GM19328 (cell line): Measurements from ENCODE around the gene KIAA1755.

Experiments used
- ATAC-seq: cut with Tn5 transposase; IDR thresholded peaks from one replicate; pipeline ENCODE4 v1.9.1; 2021; ENCODE audit warnings: mild to moderate bottlenecking, moderate library complexity; ENCODE audit not compliant: unreplicated experiment

Gene KIAA1755

DNA sequence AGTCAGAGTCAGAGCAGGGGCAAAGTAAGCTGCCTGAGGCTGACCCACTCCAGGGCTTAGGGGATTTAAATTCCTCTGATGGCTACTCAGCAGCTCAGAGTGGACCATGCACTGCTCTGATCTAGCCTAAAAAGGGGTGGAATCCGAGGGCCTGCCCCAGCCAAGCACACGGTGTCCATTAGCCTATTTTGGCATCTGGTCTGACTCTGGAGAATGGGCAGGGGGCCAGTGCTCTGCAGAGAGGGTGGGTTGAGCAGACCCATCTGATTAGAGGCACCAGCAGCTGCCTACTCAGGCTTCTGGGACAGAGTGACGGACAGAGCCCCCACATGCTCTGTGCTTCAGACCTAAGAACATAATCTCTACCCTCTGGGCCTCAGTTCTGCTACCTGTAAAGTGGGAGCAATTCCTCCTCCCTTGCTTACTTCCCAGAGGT lies 69.6 kb downstream of the KIAA1755 start:
- ATAC-seq = no peak

DNA sequence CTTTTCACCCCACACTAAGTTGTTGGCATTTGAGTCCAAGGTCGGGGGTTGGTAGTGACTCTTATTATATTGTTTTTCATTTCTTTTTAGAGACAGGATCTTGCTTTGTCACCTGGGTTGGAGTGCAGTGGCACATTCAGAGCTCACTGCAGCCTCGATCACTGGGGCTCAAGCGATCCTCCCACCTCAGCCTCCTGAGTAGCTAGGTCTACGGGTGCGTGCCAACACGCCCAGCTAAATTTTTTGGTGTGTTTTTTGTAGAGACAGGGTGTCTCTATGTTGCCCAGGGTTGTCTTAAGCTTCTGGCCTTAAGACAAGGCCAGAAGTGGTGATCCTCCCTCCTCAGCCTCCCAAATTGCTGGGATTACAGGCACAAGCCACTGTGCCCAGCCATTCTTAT lies 70.4 kb downstream of the KIAA1755 start:
- ATAC-seq = no peak

DNA sequence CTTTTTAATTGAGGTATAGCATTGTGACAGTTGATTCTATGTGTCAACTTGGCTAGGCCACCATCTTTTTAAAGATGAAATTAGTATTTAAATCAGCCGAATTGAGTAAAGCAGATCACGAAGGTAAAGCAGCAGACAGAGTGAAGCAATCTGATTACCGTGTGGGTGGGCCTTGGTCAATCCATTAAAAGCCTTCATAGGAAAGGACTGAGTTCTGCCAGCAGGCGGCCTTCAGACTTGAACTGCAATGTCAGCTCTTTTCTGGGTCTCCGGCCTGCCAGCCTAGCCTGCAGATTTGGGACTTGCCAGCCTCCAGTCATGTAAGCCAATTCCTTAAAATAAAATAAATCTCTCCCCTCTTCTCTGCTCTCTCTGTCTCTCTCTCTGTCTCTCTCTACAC lies 73.0 kb downstream of the KIAA1755 start:
- no peak for ATAC-seq

DNA sequence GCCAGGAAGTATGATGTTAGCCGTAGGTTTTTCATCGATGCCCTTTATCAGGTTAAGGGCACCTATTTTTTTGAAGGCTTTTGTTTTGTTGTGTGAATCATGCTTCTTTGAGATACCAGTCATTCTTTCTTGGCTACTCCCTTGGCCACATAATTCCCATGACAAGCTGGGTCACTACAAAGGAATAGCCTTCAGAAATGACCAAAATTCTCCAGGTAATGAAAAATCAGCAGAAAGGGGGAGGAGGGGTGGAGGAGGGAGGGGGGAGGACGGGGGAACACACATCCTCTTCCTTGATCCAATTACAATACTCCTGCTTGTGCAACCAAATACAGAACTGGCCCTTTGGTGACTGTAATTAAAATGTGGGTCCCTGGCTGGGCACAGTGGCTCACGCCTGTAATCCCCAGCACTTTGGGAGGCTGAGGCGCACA lies 73.7 kb downstream of the KIAA1755 start:
- ATAC-seq = no peak

DNA sequence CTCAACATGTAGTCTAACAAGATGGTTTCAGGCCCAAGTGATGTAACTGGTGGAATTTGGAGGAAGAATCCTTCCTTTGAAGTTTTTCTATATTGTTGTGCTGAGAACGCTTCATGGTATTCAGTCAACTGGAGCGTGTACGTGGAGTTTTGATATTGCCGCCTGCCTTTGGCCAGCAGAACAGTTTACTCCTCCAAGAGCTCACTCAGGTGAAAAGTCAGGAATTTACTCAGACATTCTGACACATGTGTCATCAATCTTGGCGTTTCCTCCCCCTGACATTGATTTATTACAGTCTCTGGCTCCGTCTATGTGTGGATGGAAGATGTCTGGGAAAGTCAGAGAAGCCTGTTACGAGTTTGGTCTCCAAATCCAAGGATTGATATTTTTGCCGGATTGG lies 76.4 kb downstream of the KIAA1755 start:
- ATAC-seq = no peak

DNA sequence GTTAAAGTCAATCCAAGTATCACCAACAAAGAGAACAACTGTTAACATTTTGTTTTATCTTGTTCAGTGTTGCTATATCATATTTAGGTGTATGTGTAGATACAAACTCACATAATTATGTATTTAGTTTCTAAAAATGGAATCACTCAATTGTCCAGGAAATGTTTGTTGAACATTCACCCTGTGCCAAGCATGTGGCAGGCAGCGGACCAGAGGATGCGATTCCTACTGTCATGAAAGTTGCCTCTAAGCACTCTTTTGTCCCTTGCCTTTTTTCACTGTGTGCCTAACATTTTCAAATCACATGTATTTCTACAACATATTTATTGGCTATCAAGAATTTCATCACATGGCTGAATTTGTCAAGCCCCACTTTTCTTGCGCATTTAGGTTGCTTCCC lies 78.6 kb downstream of the KIAA1755 start:
- no peak for ATAC-seq

DNA sequence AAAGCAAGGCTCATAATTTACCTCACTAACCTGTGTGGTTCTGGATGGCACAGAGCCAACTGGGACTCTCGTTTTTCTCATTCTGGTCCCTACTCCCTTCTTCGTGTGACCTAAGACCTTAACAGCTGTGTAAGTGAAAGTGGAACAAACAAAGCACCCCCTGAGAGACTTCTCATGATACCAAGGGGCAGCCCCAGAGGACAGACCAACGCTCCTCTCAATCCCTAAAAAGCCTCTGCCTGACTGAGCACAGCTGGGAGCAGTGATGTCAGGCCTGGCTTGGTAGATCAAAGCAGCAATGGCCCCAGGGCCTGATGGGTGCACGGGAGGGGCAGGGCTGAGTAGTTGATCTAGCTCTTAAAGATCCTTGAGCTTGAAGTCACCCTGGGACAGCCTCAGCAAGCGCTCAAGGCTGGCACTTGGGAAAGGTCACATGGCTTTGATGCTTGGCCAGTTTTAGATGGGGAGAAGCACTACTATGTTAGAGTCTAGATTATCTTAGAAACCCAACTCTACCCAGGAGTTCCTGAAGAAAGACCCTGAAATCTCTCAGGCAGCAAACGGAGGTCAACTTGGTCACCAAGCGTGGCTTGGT lies 79.2 kb downstream of the KIAA1755 start:
- no peak for ATAC-seq

DNA sequence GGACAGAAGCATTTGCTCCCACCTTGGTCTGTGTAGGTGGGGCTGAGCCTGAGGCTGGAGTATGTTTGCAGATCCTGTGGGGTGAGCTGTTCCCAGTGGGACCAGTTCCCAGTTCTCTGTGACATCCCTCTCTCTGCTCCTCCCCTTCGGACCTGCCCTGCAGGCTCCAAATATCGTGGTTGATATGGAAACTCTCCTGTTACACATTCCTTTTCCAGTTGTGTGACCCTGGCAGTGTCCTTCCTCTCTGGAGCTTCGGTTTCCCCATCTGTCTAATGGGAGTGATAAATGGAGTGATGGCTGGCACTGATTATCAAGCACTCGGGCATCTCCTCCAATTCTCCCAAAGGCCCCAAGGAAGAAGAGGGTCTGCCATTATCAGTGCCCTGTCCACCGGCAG lies 79.8 kb downstream of the KIAA1755 start:
- ATAC-seq = no peak

DNA sequence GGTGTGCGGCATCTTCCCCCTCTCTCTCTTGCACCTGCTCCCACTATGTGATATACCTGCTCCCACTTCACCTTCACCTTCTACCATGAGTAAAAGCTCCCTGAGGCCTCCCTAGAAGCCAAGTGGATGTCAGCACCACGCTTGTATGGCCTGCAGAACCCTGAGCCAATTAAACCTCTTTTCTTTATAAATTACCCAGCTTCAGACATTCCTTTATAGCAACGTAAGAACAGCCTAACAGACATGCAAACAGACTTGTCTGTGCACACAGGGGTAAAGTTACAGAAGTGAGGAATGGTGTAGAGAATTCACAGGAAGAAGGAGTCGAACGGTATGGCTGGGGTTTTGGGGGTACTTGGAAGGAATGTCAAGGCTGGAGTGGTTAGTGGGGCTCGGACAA lies 80.7 kb downstream of the KIAA1755 start:
- no peak for ATAC-seq

DNA sequence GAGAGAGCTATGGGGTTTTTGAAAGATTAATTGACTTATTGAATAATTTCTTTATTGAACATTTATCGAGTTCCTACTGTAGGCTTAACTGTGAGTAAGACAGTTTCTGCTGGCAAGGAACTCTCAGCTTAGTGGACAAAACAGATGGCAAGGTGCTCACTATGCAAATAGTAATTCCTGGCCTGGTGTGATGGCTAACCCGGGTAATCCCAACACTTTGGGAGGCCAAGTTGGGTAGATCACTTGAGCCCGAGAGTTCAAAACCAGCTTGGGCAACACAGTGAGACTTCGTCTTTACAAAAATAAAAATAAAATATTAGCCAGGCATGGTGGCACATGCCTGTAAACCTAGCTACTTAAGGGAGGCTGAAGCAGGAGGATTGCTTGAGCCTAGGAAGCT lies 82.0 kb downstream of the KIAA1755 start:
- no peak for ATAC-seq

DNA sequence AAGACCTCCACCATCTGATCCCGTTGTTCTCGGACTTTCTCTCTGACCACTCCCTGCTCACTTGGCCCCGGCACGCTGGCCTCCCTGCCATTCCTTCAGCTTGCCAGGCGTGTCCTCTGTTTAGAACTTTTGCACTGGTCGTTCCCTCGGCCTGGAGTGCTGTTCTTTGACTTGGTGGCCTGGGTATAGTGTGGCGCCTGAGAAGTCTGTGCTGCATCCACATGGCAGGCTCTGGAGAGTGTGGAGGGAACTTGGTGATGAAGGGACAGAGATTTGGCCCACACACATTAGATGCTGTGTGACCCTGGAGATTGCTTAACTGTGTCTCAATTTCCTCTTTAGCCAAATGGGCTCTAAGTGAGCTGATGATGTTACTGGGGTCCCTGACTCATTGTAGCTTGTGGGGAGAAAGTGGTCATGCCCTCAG lies 82.5 kb downstream of the KIAA1755 start:
- no peak for ATAC-seq

DNA sequence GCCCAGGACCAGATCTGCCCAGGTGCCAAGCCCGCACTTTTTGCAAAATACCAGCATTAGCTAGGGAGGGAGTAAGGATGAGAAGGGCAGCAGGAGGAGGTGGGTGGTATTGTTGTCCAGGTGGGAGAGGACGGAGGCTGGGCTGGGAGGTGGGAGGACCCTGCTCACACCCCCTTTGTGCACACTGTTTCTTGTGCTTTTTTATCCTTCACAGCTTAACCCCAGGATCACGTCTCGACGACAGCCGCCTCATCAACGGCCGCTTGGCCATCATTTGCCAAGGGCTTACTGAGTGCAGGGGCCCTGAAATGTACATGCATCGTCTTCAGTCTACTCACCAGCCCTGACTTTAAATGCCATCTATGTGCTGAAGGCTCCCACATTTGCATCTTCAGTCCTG lies 83.3 kb downstream of the KIAA1755 start:
- no peak for ATAC-seq

DNA sequence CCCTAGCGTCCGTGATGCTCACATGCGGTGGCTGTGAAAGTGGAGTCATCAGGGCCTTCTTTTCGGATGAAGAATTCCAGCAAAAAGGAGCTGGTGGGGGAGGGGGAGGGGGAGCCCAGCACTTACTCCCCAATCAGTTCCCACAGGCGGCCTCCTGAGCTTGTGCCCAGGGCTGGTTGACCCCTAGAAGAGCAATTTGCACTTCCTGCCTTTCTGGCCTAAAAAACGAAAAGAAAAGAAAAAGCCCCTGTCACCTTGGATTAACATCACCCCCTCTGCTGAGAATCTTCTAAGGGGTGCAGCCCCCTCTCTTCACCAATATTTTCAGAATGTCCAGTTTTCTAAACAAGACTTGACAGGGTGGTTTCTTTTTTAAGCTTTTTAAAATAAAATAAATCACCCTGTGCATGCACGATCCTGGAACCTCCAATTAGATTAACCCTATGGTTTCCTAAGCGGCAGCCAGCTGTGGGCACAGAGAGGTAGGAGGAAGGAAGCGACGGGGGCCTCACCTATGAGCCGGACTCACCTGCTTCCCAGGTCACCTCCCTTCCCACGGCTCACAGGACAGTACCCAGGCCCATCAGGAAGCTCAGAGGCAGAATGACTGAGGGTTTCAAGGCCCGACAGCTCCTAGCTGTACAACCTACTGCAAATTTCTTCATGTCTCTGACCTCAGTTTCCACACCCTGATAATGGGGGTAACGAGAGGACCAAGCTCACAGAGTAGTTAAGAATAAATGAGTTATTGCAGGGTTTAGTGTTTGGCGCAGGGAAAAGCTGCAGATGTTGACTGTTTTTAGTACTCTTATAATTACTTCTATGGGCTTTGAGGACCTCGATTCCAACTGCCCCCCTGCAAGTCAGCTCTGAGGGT lies 85.0 kb downstream of the KIAA1755 start:
- ATAC-seq = no peak

DNA sequence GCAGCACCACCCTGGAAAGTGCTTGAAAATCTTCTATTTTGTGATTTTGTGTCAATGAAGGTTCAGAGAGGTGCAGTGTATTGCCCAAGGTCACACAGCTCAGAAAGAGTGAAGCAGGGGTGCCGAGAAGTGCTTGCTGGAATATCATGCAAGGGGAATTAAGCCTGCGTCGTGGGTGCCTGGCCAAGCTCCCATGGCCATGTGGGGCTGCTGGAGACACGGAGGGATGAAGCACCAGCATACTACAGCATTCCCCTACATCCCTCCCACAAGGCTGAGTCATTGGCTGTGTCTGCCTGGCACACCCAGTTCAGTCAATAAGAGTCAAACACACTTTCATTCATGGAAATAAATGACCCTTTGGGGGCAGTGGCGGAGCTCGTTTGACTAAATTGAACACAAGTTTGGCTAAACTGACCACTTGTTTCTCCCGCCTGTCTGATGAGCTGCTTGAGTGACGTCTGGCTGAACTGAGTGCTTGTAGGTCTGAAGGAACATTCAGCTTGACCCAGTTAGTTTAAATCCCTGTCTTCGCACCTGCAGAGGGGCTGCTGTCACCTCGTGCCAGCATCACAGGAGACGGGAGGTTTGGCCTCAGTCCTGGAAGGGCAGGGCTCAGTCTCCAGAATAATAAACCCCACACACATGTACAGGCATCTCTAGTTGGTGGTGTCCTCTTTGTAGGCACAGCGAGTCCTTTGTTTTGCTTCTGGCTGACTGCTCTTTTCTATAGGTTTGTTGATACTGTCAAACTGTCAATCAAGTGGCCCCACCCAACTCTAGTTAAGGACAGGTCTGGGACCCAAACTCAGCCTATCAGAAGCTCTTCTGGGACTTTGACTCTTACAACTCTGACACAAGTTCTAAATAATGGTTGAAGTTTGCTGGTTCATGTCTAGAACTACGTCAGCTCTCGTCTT lies 87.0 kb downstream of the KIAA1755 start:
- no peak for ATAC-seq

DNA sequence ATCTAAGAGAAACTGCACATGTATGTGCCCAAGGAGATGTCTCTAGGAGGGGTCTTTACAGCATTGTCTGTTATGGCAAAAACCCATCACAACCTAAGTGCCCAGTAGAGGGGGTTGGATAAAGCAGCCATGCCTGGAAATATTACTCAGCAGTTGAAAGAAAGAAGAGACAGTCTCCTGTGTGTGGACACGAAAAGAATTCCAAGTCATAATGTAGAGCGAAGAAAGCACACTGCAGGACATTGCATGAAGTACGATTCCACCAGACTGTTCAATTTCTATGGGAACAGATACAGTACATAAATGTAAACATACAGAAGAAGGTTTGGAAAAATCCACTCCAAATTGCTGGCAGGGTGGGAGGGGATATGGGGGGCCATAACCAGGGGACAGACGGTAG lies 88.1 kb downstream of the KIAA1755 start:
- no peak for ATAC-seq

DNA sequence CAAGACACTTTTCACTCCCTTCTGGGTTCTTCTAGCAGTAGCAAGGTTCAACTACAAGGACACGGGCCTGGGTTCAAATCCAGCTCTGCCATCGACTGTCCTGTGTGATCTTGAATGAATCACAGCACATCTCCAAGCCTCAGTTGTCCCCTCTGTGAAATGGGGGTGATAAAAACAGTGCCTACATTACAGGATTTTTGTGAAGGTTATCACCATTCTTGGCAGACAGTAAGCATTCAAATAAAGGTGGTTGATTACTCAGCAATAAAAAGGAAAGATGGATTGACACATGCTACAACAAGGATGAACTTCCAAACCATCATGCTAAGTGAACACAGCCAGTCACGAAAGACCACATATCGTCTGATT lies 88.9 kb downstream of the KIAA1755 start:
- ATAC-seq = no peak

DNA sequence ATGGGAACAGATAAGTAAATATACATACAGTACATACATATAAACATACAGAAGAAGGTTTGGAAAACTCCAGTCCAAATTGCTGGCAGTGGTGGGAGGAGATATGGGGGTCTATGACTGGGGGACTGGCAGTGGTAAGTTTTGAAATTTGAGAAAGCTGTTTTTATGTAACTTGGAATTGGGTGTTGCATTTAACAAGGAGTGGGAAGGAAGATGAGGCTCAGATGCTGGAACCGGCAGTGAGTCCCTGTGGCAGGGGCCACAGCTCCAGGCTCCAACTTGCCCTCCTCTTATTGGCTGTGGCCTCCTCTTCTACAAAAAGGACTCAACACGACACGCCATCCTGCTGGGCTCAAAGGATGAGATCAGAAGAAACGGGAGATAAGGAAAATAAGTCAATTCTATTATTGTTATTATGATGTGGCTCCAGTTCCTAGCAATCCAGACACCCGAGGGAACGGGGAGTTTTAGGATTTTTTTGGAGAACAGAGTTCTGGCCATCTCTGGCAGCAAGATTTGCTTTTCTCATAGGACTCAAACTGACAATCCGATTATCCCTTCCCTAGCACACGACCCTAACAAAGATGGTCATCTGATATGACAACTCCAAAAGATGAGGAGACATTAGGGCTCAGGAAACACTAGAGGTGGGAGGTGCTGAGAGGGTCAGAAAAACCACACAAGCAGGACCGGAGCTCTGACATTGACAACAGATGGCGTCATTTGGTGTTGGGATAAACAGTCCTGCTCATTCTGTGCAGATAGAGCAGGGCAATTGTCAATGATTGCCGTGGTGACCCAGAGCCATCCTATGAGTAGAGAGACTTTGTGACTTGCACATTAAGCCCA lies 89.5 kb downstream of the KIAA1755 start:
- no peak for ATAC-seq

DNA sequence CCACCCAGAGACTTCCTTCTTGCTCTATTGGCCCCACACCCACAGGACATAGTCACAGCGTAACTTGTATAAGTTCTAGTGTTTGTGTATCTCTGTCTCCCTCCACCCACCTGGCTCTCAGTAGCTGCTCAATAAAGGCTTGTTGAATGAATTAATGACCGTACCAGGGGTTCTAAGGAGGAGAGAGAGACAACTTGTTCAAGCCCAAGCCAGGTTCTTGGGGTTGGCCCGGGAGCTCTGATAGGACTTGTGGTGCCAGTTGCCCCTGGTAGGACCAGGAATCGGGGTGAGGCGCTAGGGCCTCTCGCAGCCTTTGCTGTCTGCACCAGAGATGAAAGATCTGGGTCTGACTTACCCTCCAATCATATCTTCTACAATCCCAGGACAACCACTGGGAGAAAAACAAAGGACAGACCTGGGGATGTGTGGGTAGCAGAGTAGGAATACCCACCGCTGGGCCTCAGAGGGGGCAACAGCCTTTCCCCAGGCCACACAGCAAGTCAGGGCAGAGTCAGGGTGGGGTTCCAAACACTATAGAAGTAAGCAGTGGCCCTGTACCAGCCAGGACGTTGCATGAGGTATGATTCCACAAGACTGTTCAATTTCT lies 90.2 kb downstream of the KIAA1755 start:
- ATAC-seq = no peak

DNA sequence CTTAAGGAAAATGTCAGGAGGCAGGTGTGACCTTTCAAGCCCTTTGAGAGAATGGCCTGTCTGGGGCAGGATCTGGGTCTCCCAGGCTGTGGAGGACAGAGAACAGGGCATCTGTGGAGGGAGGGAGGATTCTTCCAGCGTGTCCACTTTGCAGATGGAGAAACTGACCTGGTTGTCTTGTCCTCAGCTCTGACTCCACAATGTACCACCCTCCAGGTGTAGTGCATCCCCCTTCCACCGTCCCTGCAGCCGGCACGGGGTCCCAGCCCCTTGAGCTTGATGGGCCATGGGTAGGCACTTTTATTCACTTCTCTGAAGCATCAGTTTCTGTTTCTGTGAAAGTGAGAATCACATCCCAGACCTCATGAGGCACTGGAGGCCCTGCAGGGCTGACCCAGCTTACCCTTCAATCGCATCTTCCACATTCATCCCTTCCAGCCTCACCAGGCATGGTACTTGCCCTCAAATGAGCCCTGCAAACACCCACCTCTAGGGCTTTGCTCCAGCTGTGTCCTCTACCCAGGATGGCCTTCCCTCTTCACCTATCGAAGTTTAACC lies 90.8 kb downstream of the KIAA1755 start:
- no peak for ATAC-seq
